ENCODE data around the gene TCF15.

DNA sequence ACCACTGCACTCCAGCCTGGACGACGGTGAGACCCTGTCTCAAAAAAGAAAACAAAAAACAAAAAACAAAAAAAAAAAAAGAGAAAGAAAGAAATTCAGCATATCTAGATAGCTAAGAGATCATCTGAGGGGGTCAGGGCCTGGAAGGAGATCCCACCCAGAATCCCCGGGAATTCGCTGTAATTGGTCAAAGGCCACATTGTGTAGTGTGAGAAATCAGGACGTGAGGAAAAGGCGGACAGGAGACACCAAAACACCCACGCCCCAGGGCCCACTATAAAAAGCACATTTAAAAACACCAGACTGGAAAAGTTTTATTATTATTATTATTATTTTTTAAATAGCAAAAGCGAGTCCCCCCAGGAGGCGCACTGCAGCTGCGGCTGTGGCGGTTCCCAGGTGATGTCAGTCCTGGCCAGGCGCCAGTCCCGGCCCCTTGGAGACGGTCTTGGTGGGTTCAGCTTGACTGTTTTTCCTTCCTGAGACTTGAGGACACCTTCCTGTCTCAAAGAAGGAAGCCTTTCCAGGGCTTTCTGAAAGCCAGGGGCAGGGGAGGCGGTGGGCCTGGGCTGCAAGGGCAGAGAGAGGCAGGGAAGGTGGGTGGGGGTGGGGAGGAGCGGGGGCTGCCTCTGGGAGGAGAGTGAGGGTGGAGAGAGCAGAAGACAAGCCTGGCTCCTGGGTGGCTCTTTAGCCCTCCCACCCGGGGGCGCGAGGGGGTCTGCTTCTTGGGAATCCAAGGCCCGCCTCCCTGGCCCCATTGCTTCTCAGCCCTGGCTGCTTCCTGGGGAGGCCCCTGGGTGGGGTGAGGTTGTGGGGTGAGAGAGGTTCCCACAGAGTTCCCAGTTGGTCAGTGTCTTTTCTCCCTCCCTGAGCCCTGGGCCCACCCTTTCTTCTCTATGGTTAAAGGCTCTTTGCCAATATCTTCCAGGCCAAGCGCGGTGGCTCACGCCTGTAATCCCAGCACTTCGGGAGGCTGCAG is 14.5 kb downstream of the TCF15 start:
- TF ChIP-seq, protein P1, sequence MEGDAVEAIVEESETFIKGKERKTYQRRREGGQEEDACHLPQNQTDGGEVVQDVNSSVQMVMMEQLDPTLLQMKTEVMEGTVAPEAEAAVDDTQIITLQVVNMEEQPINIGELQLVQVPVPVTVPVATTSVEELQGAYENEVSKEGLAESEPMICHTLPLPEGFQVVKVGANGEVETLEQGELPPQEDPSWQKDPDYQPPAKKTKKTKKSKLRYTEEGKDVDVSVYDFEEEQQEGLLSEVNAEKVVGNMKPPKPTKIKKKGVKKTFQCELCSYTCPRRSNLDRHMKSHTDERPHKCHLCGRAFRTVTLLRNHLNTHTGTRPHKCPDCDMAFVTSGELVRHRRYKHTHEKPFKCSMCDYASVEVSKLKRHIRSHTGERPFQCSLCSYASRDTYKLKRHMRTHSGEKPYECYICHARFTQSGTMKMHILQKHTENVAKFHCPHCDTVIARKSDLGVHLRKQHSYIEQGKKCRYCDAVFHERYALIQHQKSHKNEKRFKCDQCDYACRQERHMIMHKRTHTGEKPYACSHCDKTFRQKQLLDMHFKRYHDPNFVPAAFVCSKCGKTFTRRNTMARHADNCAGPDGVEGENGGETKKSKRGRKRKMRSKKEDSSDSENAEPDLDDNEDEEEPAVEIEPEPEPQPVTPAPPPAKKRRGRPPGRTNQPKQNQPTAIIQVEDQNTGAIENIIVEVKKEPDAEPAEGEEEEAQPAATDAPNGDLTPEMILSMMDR (IDR thresholded peaks at IDR 0.05; ENCODE audit: poor library complexity) = no peak
- no peak for TF ChIP-seq EZH2 (IDR thresholded peaks at IDR 0.05; ENCODE audit: borderline replicate concordance)

Measured in hepatocyte (in vitro differentiated cells).